22Rv1 (cell line): ENCODE data around the gene SLC7A9.

Experiments used
- CTCF ChIP-seq: fragments of 450-650 bp; IDR thresholded peaks from 2 replicates; pipeline ENCODE4 v1.5.1; 2017; ENCODE audit warnings: mild to moderate bottlenecking
- ZFX ChIP-seq: fragments of 450-650 bp; IDR thresholded peaks from 2 replicates; pipeline ENCODE4 v1.6.1; 2017; ENCODE audit warnings: antibody characterized with exemption, borderline replicate concordance

- TF ChIP-seq CTCF (no peak), ZFX (no peak)
Observed at GRCh38 chr19:32830231-32831014, 39.1 kb downstream of the SLC7A9 start.
